GM21529 (cell line): ENCODE measurements around the gene RFX8.
"Not testable (repeated sequence)": the region's sequence is repeated elsewhere in the genome, so short reads cannot be mapped to it uniquely, and the experiment has no call there.

ENCODE experiments used
- ATAC-seq: cut with Tn5 transposase; IDR thresholded peaks from one replicate; pipeline ENCODE4 v1.9.1; 2021; ENCODE audit not compliant: unreplicated experiment

The RFX8 gene

GRCh38 chr2:101442667-101443061, 32.2 kb downstream of the RFX8 start:
- ATAC-seq: no peak

- ATAC-seq: no peak
Observed at GRCh38 chr2:101442042-101442666, 32.8 kb downstream of the RFX8 start.

- no peak for ATAC-seq
Observed at GRCh38 chr2:101440127-101440738, 34.7 kb downstream of the RFX8 start.

- ATAC-seq: no peak
Observed at GRCh38 chr2:101439716-101440115, 35.2 kb downstream of the RFX8 start.

GRCh38 chr2:101438555-101438954, 36.4 kb downstream of the RFX8 start:
- ATAC-seq: not testable (repeated sequence)

GRCh38 chr2:101435001-101435862, 39.7 kb downstream of the RFX8 start:
- ATAC-seq: no peak

- ATAC-seq: no peak
Observed at GRCh38 chr2:101433465-101433864, 41.4 kb downstream of the RFX8 start.

- ATAC-seq: no peak
Observed at GRCh38 chr2:101432411-101433181, 42.3 kb downstream of the RFX8 start.

- ATAC-seq: no peak
Observed at GRCh38 chr2:101431486-101431885, 43.4 kb downstream of the RFX8 start.

GRCh38 chr2:101430156-101430555, 44.8 kb downstream of the RFX8 start:
- ATAC-seq: no peak

GRCh38 chr2:101429453-101429852, 45.5 kb downstream of the RFX8 start:
- ATAC-seq: no peak

- no peak for ATAC-seq
Observed at GRCh38 chr2:101428422-101429176, 46.3 kb downstream of the RFX8 start.

GRCh38 chr2:101427743-101428142, 47.2 kb downstream of the RFX8 start:
- no peak for ATAC-seq

- no peak for ATAC-seq
Observed at GRCh38 chr2:101427240-101427639, 47.7 kb downstream of the RFX8 start.

- ATAC-seq: no peak
Observed at GRCh38 chr2:101426822-101427221, 48.1 kb downstream of the RFX8 start.

GRCh38 chr2:101420623-101421022, 54.3 kb downstream of the RFX8 start:
- ATAC-seq: no peak

- no peak for ATAC-seq
Observed at GRCh38 chr2:101419096-101419663, 55.7 kb downstream of the RFX8 start.

GRCh38 chr2:101418460-101419095, 56.3 kb downstream of the RFX8 start:
- ATAC-seq: no peak

- no peak for ATAC-seq
Observed at GRCh38 chr2:101416609-101417008, 58.3 kb downstream of the RFX8 start.

GRCh38 chr2:101415884-101416283, 59.0 kb downstream of the RFX8 start:
- ATAC-seq: no peak
